A549 treated with ZK216348 at 1 μM for 4 hours (cell line): ENCODE data around the gene ZNF777. TPM values are rescaled to one million over a fixed set of nuclear protein-coding genes. Genes with fewer than 3 reads are reported as not detected.

Experiments used
- total RNA-seq: library from RNA; stranded (reverse); fragments of 200-300 nt; extraction: Qiagen RNA extraction; gene quantifications from 5 replicates; pipeline ENCODE4 v1.2.3, GENCODE V29; 2022; ENCODE audit warnings: low read depth

ZNF777 gene
- 14.6 to 23.2 TPM (median 21.6 TPM) in 5 replicates for total RNA-seq

GRCh38 chr7:149460493-149461277 lies at the start of gene ZNF777:
TSS of gene ZNF777 (minus strand) at chr7:149461062. CDS start at chr7:149456022, 5,040 bp downstream.

GRCh38 chr7:149497467-149498261 lies 36.8 kb upstream of the ZNF777 start, which contains the start of gene ZNF746:
TSS of gene ZNF746 (minus strand) at chr7:149497809. CDS start at chr7:149497536, 273 bp downstream.

Other genes with a start within 250 kb of the ZNF777 start
- 8.7 to 11.7 TPM (median 11.1 TPM) in 5 replicates for gene ZNF212, start 221.4 kb downstream of the ZNF777 start, total RNA-seq
- 4.0 to 7.6 TPM (median 6.8 TPM) in 5 replicates for gene ZNF783, start 198.9 kb downstream of the ZNF777 start, total RNA-seq
- gene ZNF746, start 36.7 kb upstream of the ZNF777 start, total RNA-seq: 13.8 to 20.3 TPM (median 19.1 TPM) in 5 replicates